Central memory CD8-positive, alpha-beta T cell (primary cell): ENCODE measurements around the gene RESP18.

Experiments
- ATAC-seq: fragments of 150-1000 bp; cut with Tn5 transposase; replicated peaks from 2 replicates; pipeline ENCODE4 v1.10.0; 2022; ENCODE audit warnings: mild to moderate bottlenecking, moderate FRiP score, moderate number of reproducible peaks; ENCODE audit not compliant: poor library complexity, severe bottlenecking; ENCODE audit errors: extremely low read depth
- DNase-seq, 2 donors: peaks; one replicate each; pipeline ENCODE4 v3.0.0; 2021; ENCODE audit warnings: low spot score in 2 of 2
- H3K27ac Mint-ChIP-seq: one replicate; pipeline ENCODE4 v1.8.0; 2022; ENCODE audit warnings: low read depth, mild to moderate bottlenecking, moderate library complexity, mixed read lengths
- H3K27me3 Mint-ChIP-seq: one replicate; pipeline ENCODE4 v1.8.0; 2022; ENCODE audit warnings: mixed read lengths
- H3K36me3 Mint-ChIP-seq: one replicate; pipeline ENCODE4 v1.8.0; 2022; ENCODE audit warnings: mild to moderate bottlenecking, moderate library complexity, mixed read lengths; ENCODE audit not compliant: insufficient read depth
- H3K4me1 Mint-ChIP-seq: one replicate; pipeline ENCODE4 v1.8.0; 2022; ENCODE audit warnings: mixed read lengths
- H3K4me3 Mint-ChIP-seq: one replicate; pipeline ENCODE4 v1.8.0; 2022; ENCODE audit warnings: mild to moderate bottlenecking, moderate library complexity, mixed read lengths
- H3K9me3 Mint-ChIP-seq: one replicate; pipeline ENCODE4 v1.8.0; 2022; ENCODE audit warnings: mixed read lengths

RESP18 gene

DNA sequence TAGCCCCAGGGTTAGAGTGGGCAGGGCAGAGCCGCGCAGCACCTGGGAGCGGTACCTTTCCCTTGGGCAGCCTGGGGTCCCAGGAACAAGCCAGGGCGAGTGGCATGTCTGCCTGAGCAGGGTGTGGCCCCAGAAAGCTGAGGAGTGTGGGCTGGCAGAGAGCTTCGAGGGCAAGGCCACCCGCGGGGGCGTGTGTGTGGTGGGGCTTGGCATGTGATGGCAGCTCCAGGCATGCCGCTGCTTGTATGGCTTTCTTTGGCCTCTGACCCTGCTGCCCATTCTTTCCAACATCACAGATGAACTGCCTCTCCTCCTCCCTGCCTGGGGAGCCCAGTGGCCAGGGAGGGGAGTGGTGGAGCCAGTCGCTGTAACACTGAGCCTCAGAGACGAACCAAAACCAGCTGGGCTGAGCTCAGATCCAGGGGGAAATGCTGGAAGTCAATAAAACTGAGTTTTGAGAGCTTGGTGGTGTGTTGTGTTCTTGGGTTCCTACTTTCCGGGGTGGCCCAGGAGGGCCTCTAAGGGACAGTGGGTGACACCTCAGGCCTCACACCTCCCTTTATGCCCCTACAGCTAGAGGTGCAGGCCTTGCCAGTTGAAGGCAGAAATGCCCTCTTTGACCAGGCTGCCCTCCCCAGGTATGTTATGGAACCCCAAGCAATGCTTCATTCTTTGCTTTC lies 46.0 kb downstream of the RESP18 start:
- no peaks in the 10 kb centered on the region for H3K9me3 Mint-ChIP-seq
- ATAC-seq (no peak), DNase-seq (no peak)
- H3K4me3 Mint-ChIP-seq: no peak overlapping the region
- H3K27me3 Mint-ChIP-seq: no peaks in the 10 kb centered on the region
- H3K27ac Mint-ChIP-seq: no peak overlapping the region
- peaks cover 24% of the 10 kb centered on the region for H3K36me3 Mint-ChIP-seq
- H3K4me1 Mint-ChIP-seq: peaks cover 13% of the 10 kb centered on the region

DNA sequence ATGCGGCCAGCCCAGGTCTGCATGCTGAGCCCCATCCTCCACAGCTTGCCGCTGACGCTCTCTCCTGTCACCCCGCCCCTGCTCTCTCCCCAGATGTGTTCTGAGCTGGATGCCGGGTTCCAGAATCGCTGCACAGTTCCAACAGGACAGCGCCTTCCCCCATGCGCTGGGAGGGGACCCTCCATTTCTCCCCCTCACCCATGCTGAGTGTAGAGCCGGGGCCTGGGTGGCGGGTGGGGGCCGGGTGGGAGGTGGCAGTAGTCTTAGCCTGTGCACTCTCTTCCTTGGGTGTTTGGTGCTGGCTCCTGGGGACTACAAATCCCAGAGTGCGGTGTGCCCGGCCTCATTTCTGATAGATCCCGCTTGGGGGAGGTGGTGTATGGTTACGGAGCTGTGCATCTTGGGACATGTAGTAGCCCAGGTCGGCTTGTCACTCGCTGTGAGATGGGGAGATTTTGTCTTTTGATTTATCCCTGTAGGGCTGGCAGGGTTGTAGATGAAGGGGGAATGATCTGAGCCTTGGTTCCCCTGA lies 46.6 kb downstream of the RESP18 start:
- no peaks in the 10 kb centered on the region for H3K27me3 Mint-ChIP-seq

DNA sequence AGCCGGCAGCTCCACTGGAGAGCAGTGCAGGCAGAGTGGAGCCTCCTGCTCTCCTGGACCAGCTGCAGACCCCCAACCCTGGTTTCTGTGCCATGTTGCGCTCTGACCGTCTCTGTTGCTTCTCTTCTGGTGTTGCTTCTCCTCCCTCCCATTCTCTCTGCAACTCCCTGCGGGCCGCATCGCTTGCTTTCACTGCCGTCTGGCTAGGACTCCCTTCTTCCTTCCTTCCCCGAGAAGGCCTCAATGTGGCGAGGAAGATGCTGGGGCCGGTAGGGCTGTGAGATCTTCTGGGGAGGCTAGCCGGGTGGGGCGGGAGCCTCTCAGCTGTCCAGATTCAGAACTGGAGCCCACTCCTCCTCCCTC lies 47.2 kb downstream of the RESP18 start:
- DNase-seq: no peak
- ATAC-seq: no peak
- H3K4me1 Mint-ChIP-seq: peaks cover 14% of the 10 kb centered on the region
- no peaks in the 10 kb centered on the region for H3K9me3 Mint-ChIP-seq
- H3K4me3 Mint-ChIP-seq: no peak overlapping the region
- peak overlapping the region; percentile 65 for H3K27ac Mint-ChIP-seq
- H3K27me3 Mint-ChIP-seq: no peaks in the 10 kb centered on the region
- peaks cover 30% of the 10 kb centered on the region for H3K36me3 Mint-ChIP-seq

More for the DNA sequence above, 46.6 kb downstream of the RESP18 start:
- DNase-seq (no peak), ATAC-seq (no peak)
- Mint-ChIP-seq H3K36me3 (peaks cover 25% of the 10 kb centered on the region), H3K27ac (peak overlapping the region; percentile 65), H3K4me3 (no peak overlapping the region), H3K4me1 (peaks cover 13% of the 10 kb centered on the region), H3K9me3 (no peaks in the 10 kb centered on the region)

DNA sequence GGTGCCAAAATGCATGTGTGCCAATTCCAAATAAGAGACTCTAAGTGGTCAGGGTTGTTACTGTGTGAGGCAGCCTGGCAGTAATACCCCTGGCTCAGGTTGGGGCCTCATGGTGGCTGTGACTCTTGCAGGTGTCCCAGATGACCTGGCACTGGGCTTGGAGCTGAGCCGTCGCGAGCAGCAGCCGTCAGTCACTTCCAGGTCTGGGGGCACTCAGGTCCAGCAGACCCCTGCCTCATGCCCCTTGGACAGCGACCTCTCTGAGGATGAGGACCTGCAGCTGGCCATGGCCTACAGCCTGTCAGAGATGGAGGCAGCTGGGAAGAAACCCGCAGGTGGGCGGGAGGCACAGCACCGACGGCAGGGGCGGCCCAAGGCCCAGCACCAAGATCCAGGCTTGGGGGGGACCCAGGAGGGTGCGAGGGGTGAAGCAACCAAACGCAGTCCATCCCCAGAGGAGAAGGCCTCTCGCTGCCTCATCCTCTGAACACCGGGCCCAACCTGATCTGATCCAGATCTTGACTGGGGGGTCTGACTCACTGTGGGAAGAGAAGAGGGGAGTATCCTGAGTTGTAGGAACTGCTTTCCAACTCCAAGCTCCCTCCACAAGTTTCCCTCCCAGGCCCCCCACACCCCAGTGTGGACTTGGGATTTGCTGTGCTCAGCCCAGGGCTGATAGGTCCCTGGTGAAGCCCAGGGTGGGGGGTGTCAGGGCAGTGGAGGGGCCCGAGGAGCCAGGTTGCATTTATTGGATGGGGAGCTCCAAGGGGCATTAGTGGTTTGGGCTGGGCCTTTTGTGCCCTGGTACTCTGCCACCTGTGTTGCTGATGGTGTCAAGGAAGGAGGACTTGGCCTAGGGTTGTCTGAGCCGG lies 47.8 kb downstream of the RESP18 start:
- Mint-ChIP-seq H3K27ac (peak overlapping the region; percentile 65), H3K4me1 (peaks cover 20% of the 10 kb centered on the region), H3K4me3 (no peak overlapping the region), H3K27me3 (no peaks in the 10 kb centered on the region), H3K9me3 (no peaks in the 10 kb centered on the region), H3K36me3 (peaks cover 32% of the 10 kb centered on the region)
- ATAC-seq (no peak), DNase-seq (no peak)

DNA sequence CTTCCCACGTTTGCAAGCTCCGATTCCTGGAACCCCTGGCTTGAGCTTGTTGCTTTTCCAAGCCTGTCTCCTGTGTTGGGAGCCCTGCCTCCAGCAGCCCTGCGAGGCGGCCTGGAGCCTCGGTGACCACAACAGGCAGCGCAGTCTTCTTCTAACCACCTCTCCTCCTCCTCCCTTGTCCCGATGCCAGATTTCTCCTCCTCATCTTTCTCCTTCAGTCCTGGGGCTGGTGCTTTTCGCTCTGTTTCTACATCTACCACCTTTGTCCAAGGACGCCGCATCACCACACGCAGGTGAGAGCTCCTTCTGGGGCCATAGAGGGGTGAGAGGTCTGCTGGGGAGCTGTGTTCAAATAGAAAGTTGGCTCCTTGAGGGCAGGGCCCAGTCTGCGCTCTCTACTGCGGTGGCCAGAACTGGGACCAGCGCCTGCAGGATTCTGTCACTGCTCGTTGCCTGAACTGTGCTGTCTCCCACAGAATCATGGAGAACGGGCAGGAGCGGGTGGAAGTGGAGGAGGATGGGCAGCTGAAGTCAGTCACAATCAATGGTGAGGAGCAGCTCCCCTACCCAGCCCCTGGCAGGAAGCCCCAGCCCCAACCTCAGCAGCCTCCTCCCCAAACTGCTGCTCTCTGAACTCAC lies 49.5 kb downstream of the RESP18 start:
- Mint-ChIP-seq H3K4me1 (peaks cover 34% of the 10 kb centered on the region), H3K9me3 (no peaks in the 10 kb centered on the region), H3K36me3 (peaks cover 43% of the 10 kb centered on the region), H3K27me3 (no peaks in the 10 kb centered on the region), H3K27ac (peak overlapping the region; percentile 80), H3K4me3 (no peak overlapping the region)
- DNase-seq (no peak), ATAC-seq (no peak)

DNA sequence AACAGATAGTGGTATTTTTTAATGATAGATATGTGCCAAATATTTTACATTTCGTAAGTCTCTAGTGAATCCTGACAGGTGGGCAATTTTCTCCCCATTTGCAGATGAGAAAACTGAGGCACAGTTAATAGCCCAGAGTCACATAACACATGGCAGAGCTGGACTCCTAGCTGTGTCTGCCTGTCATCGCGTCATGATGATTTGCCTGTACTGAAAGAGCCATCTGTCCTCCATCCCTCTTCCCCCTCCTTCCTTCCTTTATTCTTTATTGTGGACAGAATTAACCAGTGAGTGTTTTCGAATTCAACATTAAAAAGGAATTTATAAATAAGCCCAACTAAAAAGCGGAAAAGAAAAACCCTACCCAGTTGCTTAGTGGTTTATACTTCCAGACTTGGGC lies 50.2 kb downstream of the RESP18 start:
- Mint-ChIP-seq H3K4me3 (no peak overlapping the region), H3K9me3 (no peaks in the 10 kb centered on the region), H3K27me3 (no peaks in the 10 kb centered on the region), H3K4me1 (peaks cover 41% of the 10 kb centered on the region), H3K27ac (peak overlapping the region; percentile 80), H3K36me3 (peaks cover 44% of the 10 kb centered on the region)
- DNase-seq (no peak), ATAC-seq (no peak)

DNA sequence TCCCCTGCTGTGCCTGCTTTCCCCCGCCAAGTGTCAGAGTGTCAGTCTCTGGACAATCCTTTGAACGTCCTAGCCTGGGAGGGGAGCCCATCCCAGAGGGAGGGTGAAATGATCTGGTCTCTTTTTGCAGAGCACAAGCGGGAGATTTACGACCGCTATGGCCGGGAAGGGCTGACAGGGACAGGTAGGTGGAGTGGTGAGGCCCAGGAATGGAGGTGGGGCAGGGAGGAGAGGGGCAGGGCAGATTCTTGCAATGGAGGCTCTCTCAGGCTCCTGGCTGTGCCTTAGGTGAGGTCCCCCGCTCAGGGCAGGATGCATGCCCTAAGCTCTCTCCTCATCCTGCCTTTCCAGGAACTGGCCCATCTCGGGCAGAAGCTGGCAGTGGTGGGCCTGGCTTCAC lies 51.0 kb downstream of the RESP18 start:
- Mint-ChIP-seq H3K4me3 (peak overlapping the region; percentile 4), H3K27ac (no peak overlapping the region), H3K9me3 (no peaks in the 10 kb centered on the region), H3K36me3 (peaks cover 42% of the 10 kb centered on the region), H3K4me1 (peaks cover 44% of the 10 kb centered on the region), H3K27me3 (no peaks in the 10 kb centered on the region)
- ATAC-seq (no peak), DNase-seq (no peak)

DNA sequence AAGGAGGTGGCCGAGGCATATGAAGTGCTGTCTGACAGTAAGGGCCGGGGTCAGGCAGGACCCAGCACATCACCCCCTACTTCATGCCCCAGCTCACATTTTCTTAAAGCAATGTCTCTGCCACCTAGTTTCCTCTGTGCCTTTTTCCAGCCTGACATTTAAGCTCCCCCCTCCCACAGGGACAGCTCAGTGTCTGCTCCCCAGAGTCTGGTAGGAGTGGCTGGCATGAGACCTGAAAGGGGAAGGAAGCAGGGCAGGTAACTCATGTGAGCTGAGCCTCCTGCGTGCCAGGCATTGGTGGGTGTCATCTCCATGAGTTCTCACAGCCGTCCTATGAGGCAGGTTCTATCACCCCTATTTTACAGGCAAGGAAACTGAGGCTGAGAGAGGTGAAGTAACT lies 51.9 kb downstream of the RESP18 start:
- Mint-ChIP-seq H3K9me3 (no peaks in the 10 kb centered on the region), H3K36me3 (peaks cover 40% of the 10 kb centered on the region), H3K4me1 (peaks cover 44% of the 10 kb centered on the region), H3K27ac (peak overlapping the region; percentile 100), H3K27me3 (no peaks in the 10 kb centered on the region), H3K4me3 (peak overlapping the region; percentile 88)
- ATAC-seq: no peak
- DNase-seq: no peak

DNA sequence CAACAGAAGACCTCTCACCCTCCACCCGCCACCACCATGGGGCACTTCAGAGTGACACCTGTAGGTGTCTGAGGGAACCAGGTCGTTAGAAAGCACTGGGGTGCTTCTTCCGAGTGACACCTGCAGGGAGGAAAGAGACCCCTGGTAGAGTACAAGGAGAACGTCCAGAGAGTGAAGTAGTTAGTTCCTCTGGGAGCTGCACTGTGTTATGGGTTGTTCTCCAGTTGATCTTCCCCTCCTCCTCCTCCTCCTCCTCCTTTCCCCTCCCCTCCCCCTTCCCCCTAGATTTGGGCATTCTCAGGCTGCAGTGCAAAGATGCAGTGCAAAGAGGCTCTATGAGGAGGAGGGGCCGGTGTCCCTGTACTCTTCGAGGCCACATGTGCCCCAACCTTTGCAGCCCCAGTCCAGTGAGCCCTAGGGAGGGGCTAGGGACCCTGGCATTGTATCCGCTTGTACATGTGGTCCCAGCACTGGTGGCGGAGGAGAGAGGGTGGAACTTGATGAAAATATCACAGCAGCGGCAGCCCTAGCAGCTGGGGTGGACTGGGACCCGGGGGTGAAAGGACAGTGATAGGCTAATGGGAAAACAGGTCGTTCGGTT lies 52.5 kb downstream of the RESP18 start:
- DNase-seq (no peak), ATAC-seq (no peak)
- H3K27me3 Mint-ChIP-seq: no peaks in the 10 kb centered on the region
- H3K9me3 Mint-ChIP-seq: no peaks in the 10 kb centered on the region
- peak overlapping the region; percentile 100 for H3K27ac Mint-ChIP-seq
- peaks cover 40% of the 10 kb centered on the region for H3K36me3 Mint-ChIP-seq
- peak overlapping the region; percentile 88 for H3K4me3 Mint-ChIP-seq
- H3K4me1 Mint-ChIP-seq: peaks cover 38% of the 10 kb centered on the region

DNA sequence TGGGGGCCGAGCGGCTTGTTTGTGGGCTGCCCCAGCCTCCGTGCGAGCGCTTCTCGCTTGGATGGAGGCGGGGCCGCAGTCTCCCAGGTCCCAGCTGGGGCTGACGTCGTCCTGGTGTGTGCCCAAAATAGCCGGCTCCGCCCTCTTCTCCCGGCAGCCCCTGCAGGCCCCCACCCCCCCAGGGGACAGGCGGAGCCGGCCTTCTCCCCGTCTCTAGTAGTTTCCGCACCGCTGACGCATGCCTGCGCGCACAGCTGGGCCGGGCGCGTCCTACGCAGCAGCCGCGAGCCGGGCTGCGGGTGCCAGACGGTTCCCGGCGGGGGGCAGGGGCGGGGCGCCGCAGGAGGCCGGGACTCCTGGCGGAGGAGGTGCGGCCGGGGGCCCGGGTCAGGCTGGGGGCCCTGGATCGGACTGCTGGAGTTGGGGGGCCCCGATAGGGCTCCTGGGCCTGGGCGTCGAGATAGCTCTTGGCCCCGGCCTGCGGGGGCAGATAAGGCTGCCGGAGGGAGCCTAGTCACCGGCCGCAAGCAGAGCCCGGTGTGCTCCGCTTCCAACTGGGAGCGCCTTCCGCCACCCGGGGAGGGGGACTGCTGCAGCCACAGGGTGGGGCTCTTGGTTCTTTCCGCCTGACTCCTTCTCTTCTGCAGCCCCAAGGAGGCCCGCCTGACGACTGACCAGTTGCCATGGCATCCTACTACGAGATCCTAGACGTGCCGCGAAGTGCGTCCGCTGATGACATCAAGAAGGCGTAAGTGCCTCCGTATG lies 53.2 kb downstream of the RESP18 start, which contains the start of gene DNAJB2:
DNAJB2 (plus strand) TSS at position 216 of the 765 bp plus-strand sequence; CDS start at position 684, 468 bp downstream.
- Mint-ChIP-seq H3K9me3 (no peaks in the 10 kb centered on the region), H3K27me3 (no peaks in the 10 kb centered on the region), H3K4me3 (peak within 1 kb of the TSS; percentile 88), H3K36me3 (peaks cover 38% of the 10 kb centered on the region), H3K4me1 (peaks cover 38% of the 10 kb centered on the region), H3K27ac (peak within 1 kb of the TSS; percentile 100)
- ATAC-seq: peak; percentile 82
- peak; percentile 96 to 99 for DNase-seq

DNA sequence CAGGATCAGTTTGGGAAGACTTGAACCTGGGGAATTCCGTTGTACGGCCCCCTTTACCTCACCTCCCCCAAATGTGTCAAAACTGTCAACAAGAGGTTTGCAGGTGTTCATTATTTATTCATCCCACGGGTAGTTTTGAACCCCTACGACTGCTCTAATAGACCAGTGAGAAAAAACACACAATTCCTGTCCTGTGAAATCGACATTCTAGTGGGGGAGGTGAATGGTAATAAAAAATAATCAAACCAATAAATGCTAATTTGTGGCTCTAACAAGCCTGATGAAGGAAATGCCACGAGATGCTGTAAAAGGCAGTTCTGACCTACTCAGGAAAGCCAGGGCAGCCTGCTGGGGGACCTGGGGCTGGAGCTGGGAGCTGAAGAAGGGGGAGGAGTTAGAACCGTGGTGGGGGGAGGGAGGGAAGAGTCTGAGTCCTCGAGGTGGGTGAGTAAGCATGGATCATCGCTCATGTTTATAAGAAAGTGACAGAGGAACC lies 53.8 kb downstream of the RESP18 start:
- H3K4me1 Mint-ChIP-seq: peaks cover 38% of the 10 kb centered on the region
- H3K36me3 Mint-ChIP-seq: peaks cover 32% of the 10 kb centered on the region
- peak overlapping the region; percentile 88 for H3K4me3 Mint-ChIP-seq
- H3K9me3 Mint-ChIP-seq: no peaks in the 10 kb centered on the region
- peak overlapping the region; percentile 100 for H3K27ac Mint-ChIP-seq
- ATAC-seq (no peak), DNase-seq (no peak)
- H3K27me3 Mint-ChIP-seq: no peaks in the 10 kb centered on the region
